ENCODE results near the gene SNRPN.

DNA sequence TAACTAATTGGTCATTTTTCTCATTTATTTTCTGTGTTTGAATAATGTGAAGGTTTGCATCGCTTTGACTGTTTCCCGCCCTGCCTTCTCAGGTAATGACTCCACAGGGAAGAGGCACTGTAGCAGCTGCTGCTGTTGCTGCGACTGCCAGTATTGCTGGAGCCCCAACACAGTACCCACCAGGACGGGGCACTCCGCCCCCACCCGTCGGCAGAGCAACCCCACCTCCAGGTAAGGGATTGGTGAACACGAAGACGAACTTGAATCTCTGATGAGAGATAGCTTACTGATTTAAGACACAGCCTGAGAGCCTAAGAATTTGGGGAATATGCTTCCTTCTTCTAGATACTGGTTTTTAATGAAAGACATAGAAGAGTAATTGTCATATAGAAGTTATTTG lies 22.9 kb downstream of the SNRPN start:
- TF ChIP-seq, protein P1, sequence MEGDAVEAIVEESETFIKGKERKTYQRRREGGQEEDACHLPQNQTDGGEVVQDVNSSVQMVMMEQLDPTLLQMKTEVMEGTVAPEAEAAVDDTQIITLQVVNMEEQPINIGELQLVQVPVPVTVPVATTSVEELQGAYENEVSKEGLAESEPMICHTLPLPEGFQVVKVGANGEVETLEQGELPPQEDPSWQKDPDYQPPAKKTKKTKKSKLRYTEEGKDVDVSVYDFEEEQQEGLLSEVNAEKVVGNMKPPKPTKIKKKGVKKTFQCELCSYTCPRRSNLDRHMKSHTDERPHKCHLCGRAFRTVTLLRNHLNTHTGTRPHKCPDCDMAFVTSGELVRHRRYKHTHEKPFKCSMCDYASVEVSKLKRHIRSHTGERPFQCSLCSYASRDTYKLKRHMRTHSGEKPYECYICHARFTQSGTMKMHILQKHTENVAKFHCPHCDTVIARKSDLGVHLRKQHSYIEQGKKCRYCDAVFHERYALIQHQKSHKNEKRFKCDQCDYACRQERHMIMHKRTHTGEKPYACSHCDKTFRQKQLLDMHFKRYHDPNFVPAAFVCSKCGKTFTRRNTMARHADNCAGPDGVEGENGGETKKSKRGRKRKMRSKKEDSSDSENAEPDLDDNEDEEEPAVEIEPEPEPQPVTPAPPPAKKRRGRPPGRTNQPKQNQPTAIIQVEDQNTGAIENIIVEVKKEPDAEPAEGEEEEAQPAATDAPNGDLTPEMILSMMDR (IDR thresholded peaks at IDR 0.05; ENCODE audit: low read length) = no peak
- no peak for TF ChIP-seq EZH2 (optimal IDR thresholded peaks at IDR 0.05; ENCODE audit: low read depth, low read length)

Data from MM.1S (cell line).